ENCODE data around the gene TAS2R10.
"Not testable (repeated sequence)": the region's sequence is repeated elsewhere in the genome, so short reads cannot be mapped to it uniquely, and the experiment has no call there.

TAS2R10 gene

GRCh38 chr12:10826258-10826657 lies at the start of gene TAS2R10:
Gene TAS2R10 (minus strand): TSS chr12:10826358. CDS start chr12:10826269, 89 bp downstream.
- no peak for DNase-seq

- no peak for DNase-seq
Observed at GRCh38 chr12:10873378-10873777, 47.2 kb upstream of the TAS2R10 start.

- no peak for DNase-seq
Observed at GRCh38 chr12:10867381-10867780, 41.2 kb upstream of the TAS2R10 start.

GRCh38 chr12:10863512-10864218 lies 37.5 kb upstream of the TAS2R10 start:
- no peak for DNase-seq

GRCh38 chr12:10861366-10861765 lies 35.2 kb upstream of the TAS2R10 start:
- DNase-seq = no peak

- DNase-seq = no peak
Observed at GRCh38 chr12:10855807-10856206, 29.6 kb upstream of the TAS2R10 start.

GRCh38 chr12:10853776-10854175 lies 27.6 kb upstream of the TAS2R10 start:
- no peak for DNase-seq

- no peak for DNase-seq
Observed at GRCh38 chr12:10851243-10851858, 25.2 kb upstream of the TAS2R10 start.

- no peak for DNase-seq
Observed at GRCh38 chr12:10849425-10849878, 23.3 kb upstream of the TAS2R10 start, which contains the start of gene PRR4. Gene PRR4 (minus strand): TSS chr12:10849475. CDS start chr12:10849437, 38 bp downstream.

- no peak for DNase-seq
Observed at GRCh38 chr12:10847744-10848143, 21.6 kb upstream of the TAS2R10 start.

GRCh38 chr12:10842862-10843261 lies 16.7 kb upstream of the TAS2R10 start:
- DNase-seq = no peak

- DNase-seq = no peak
Observed at GRCh38 chr12:10838461-10838860, 12.3 kb upstream of the TAS2R10 start.

- no peak for DNase-seq
Observed at GRCh38 chr12:10829994-10830393, 3.8 kb upstream of the TAS2R10 start.

GRCh38 chr12:10824957-10825356 lies 1.2 kb downstream of the TAS2R10 start:
- DNase-seq = no peak

GRCh38 chr12:10811883-10812536 lies 14.1 kb downstream of the TAS2R10 start:
- DNase-seq = no peak

- no peak for DNase-seq
Observed at GRCh38 chr12:10810068-10810467, 16.1 kb downstream of the TAS2R10 start, which contains the start of gene TAS2R9. Gene TAS2R9 (minus strand): TSS chr12:10810168. CDS start chr12:10810075, 93 bp downstream.

GRCh38 chr12:10807186-10807585 lies 19.0 kb downstream of the TAS2R10 start, which contains the start of gene TAS2R8:
Gene TAS2R8 (minus strand): TSS chr12:10807286. CDS start chr12:10806980, 306 bp downstream.
- DNase-seq = no peak

GRCh38 chr12:10802587-10802986 lies 23.6 kb downstream of the TAS2R10 start, which contains the start of gene TAS2R7:
Gene TAS2R7 (minus strand): TSS chr12:10802627. CDS start chr12:10802570, 57 bp downstream.
- no peak for DNase-seq

- no peak for DNase-seq
Observed at GRCh38 chr12:10801741-10802140, 24.4 kb downstream of the TAS2R10 start.

GRCh38 chr12:10794222-10794621 lies 31.9 kb downstream of the TAS2R10 start:
- no peak for DNase-seq

- DNase-seq = not testable (repeated sequence)
Observed at GRCh38 chr12:10791769-10792168, 34.4 kb downstream of the TAS2R10 start.

GRCh38 chr12:10783252-10783651 lies 42.9 kb downstream of the TAS2R10 start:
- DNase-seq = no peak

- no peak for DNase-seq
Observed at GRCh38 chr12:10779103-10779502, 47.1 kb downstream of the TAS2R10 start.
